Testis (tissue), 3 donors: Measurements from ENCODE around the gene PRR15L. TPM values are rescaled to one million over a fixed set of nuclear protein-coding genes. Genes with fewer than 3 reads are reported as not detected.

Experiments
- DNase-seq: peaks from one replicate; pipeline ENCODE4 v3.0.0-alpha.2; 2019
- H3K27ac ChIP-seq, 2 donors: fragments of 200-600 bp; sonication (generic); one replicate each; pipeline ENCODE4 v1.5.1; 2019
- H3K27me3 ChIP-seq: fragments of 200-600 bp; sonication (generic); one replicate; pipeline ENCODE4 v1.5.1; 2019
- H3K36me3 ChIP-seq: fragments of 200-600 bp; sonication (generic); one replicate; pipeline ENCODE4 v1.5.1; 2017; ENCODE audit warnings: low read depth; ENCODE audit errors: missing control alignments
- H3K4me1 ChIP-seq: fragments of 200-600 bp; sonication (generic); one replicate; pipeline ENCODE4 v1.5.1; 2019
- H3K4me3 ChIP-seq, 2 donors: fragments of 200-600 bp; sonication (generic); one replicate each; pipeline ENCODE4 v1.5.1; 2017 to 2019
- H3K9me3 ChIP-seq: fragments of 200-600 bp; sonication (generic); one replicate; pipeline ENCODE4 v1.5.1; 2017
- POLR2A ChIP-seq: fragments of 450-650 bp; IDR thresholded peaks from one replicate; pipeline ENCODE4 v1.6.1; 2017; ENCODE audit warnings: antibody characterized with exemption, mild to moderate bottlenecking, moderate library complexity
- WGBS, 2 donors: methylation state at CpG; one replicate each; pipeline ENCODE4 v1.1.5; 2018; 5-methylcytosine and 5-hydroxymethylcytosine counted together
- intact Hi-C: fragments of 100-400 bp; cut with DNase I; formaldehyde crosslinking; loops from one replicate; pipeline ENCODE4 v1.15.1; 2023; ENCODE audit warnings: low total_unique reads
- polyA plus RNA-seq: library from polyadenylated mRNA; stranded (reverse); fragments of 350-450 nt; fragmentation: Illumina TruSeq; extraction: RNeasy Lipid Tissue Mini Kit (QIAGEN cat#74804); gene quantifications from one replicate; pipeline ENCODE4 v1.2.3, GENCODE V29; 2014; ENCODE audit warnings: low read depth, low replicate concordance; ENCODE audit not compliant: insufficient read depth
- total RNA-seq, 2 donors: library from RNA; depleted of rRNA; stranded (reverse); fragments of >200 nt; gene quantifications; one replicate each; pipeline ENCODE4 v1.2.3, GENCODE V29; 2016
- TF ChIP-seq, protein P1 (sequence below), 3 experiments: fragments of 450-650 bp in 2 of 3; fragments of 200-600 bp in 1 of 3; sonication (generic) in 1 of 3; IDR thresholded peaks; one replicate each; pipeline ENCODE4 v1.5.1; 2016 to 2019; ENCODE audit warnings: antibody characterized with exemption in 3 of 3, mild to moderate bottlenecking in 2 of 3, moderate library complexity in 1 of 3

Gene PRR15L
- total and polyA plus RNA-seq, 3 donors from 2014 or later, result 0.55 to 6.2 (median 2.5) TPM

DNA sequence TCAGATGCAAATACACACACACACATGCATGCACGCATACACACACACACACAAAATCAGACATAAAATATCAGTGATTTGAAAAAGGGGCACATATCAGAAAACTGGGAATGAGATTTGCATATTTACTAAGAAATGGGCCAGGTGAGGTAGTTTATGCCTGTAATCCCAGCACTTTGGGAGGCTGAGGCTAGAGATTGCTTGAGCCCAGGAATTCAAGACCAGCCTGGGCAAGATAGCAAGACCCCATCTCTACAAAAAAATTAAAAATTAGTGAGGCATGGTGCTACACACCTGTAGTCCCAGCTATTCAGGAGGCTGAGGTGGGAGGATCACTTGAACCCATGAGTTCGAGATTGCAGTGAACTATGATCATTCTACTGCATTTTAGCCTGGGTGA lies 38.7 kb downstream of the PRR15L start:
- Histone ChIP-seq H3K4me3 (no peak overlapping the region), H3K36me3 (no peaks in the 10 kb centered on the region), H3K27ac (no peak overlapping the region), H3K4me1 (peaks cover 10% of the 10 kb centered on the region), H3K27me3 (no peaks in the 10 kb centered on the region), H3K9me3 (no peaks in the 10 kb centered on the region)
- intact Hi-C loops, result no loop called here
- DNase-seq, result no peak
- 95 to 96% methylated on average over 2 of the region's 2 CpGs for WGBS, 2 donors
- TF ChIP-seq, protein P1, sequence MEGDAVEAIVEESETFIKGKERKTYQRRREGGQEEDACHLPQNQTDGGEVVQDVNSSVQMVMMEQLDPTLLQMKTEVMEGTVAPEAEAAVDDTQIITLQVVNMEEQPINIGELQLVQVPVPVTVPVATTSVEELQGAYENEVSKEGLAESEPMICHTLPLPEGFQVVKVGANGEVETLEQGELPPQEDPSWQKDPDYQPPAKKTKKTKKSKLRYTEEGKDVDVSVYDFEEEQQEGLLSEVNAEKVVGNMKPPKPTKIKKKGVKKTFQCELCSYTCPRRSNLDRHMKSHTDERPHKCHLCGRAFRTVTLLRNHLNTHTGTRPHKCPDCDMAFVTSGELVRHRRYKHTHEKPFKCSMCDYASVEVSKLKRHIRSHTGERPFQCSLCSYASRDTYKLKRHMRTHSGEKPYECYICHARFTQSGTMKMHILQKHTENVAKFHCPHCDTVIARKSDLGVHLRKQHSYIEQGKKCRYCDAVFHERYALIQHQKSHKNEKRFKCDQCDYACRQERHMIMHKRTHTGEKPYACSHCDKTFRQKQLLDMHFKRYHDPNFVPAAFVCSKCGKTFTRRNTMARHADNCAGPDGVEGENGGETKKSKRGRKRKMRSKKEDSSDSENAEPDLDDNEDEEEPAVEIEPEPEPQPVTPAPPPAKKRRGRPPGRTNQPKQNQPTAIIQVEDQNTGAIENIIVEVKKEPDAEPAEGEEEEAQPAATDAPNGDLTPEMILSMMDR (IDR thresholded peaks at IDR 0.05), result no peak
- TF ChIP-seq POLR2A, result no peak

DNA sequence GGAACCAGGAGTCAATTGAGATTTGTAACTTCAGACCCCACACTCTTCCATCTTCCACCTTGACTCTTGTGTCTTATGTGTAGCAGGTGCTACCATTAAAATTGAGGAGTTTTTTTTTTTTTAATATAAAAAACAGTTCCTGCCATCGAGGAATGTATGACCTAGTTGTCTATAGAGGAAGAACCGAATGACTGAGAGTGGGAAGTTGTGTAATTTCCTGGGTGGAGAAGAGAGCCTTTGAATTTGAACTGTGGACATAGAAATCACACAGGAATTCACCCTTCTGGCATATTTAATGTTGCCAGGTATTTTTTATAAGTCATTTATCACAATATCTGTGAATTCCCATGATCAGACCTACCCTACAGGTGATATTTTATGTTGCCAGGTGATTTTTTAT lies 39.7 kb downstream of the PRR15L start:
- H3K36me3 ChIP-seq, result no peaks in the 10 kb centered on the region
- 82 to 89% methylated on average over 2 of the region's 2 CpGs for WGBS, 2 donors
- no peaks in the 10 kb centered on the region for H3K27me3 ChIP-seq
- TF ChIP-seq, protein P1 (IDR thresholded peaks at IDR 0.05), result no peak
- TF ChIP-seq POLR2A, result no peak
- H3K27ac ChIP-seq, result no peak overlapping the region
- intact Hi-C loops, result no loop called here
- no peak overlapping the region for H3K4me3 ChIP-seq
- H3K9me3 ChIP-seq, result no peaks in the 10 kb centered on the region
- peaks cover 10% of the 10 kb centered on the region for H3K4me1 ChIP-seq
- no peak for DNase-seq

DNA sequence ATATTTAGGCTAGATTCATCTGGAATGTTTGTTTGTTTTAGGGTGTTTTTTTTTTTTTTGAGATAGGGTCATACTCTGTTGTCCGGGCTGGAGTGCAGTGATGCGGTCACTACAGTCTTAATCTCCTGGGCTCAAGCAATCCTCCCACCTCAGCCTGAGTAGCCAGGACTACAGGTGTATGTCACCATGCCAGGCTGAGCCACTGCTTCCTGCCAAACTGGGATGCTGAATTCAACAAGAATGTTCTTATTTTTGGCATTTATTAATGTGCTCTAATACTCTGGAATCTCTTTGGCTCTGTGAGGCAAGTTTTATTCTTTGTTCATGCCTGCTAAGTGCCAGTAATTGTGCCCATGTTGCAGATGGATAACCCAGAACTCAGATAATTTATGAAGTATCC lies 40.1 kb downstream of the PRR15L start:
- WGBS, 2 donors, result 57 to 71% methylated on average over 2 of the region's 2 CpGs
- no peaks in the 10 kb centered on the region for H3K9me3 ChIP-seq
- TF ChIP-seq POLR2A, result no peak
- TF ChIP-seq, protein P1 (IDR thresholded peaks at IDR 0.05), result no peak
- intact Hi-C loops, result no loop called here
- H3K4me3 ChIP-seq, result no peak overlapping the region
- no peak for DNase-seq
- H3K4me1 ChIP-seq, result peaks cover 10% of the 10 kb centered on the region
- H3K27ac ChIP-seq, result no peak overlapping the region
- no peaks in the 10 kb centered on the region for H3K27me3 ChIP-seq
- H3K36me3 ChIP-seq, result no peaks in the 10 kb centered on the region

DNA sequence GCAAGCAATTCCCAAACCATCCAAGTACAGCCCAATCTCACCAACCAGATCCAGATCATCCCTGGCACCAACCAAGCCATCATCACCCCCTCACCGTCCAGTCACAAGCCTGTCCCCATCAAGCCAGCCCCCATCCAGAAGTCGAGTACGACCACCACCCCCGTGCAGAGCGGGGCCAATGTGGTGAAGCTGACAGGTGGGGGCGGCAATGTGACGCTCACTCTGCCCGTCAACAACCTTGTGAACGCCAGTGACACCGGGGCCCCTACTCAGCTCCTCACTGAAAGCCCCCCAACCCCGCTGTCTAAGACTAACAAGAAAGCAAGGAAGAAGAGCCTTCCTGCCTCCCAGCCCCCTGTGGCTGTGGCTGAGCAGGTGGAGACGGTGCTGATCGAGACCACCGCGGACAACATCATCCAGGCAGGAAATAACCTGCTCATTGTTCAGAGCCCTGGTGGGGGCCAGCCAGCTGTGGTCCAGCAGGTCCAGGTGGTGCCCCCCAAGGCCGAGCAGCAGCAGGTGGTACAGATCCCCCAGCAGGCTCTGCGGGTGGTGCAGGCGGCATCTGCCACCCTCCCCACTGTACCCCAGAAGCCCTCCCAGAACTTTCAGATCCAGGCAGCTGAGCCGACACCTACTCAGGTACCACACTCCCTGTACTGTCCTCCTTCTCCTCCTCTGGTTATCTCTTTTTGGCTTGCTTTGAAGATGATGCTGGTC lies 41.0 kb downstream of the PRR15L start:
- TF ChIP-seq, protein P1 (IDR thresholded peaks at IDR 0.05), result no peak
- TF ChIP-seq POLR2A, result no peak
- intact Hi-C loops, result no loop called here
- no peak for DNase-seq
- peaks cover 10% of the 10 kb centered on the region for H3K4me1 ChIP-seq
- H3K4me3 ChIP-seq, result no peak overlapping the region
- no peaks in the 10 kb centered on the region for H3K36me3 ChIP-seq
- no peaks in the 10 kb centered on the region for H3K9me3 ChIP-seq
- peak overlapping the region in 1 of 2 donors; percentile 74 for H3K27ac ChIP-seq
- WGBS, 2 donors, result 89 to 90% methylated on average over 18 to 19 of the region's 19 CpGs
- no peaks in the 10 kb centered on the region for H3K27me3 ChIP-seq
